NCI-H2196 (cell line): ENCODE results near the gene PLCB1.

Experiments used
- DNase-seq: peaks from one replicate; lab custom pipeline; 2025; ENCODE audit not compliant: unreplicated experiment; lab: John Stamatoyannopoulos, UW

Gene PLCB1

DNA sequence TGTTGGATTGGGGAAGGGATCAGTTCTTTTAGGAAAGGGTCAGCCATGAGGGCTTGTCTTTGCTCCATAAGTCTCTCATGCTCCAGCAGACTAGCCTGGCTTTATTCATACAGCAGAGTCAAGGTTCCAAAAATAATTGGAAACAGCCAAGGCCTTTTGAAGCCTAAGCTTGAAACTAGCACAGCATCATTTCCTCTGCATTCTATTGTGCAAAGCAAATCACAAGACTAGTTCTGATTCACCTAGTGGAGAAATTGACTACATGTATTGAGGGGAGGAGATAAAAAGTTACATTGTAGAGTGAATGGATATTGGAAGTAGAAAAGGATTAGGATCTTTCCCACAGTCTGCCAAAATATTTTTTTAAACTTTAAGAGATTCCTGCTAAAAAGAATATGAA, 777.5 kb downstream of the PLCB1 start:
- DNase-seq, result no peak

DNA sequence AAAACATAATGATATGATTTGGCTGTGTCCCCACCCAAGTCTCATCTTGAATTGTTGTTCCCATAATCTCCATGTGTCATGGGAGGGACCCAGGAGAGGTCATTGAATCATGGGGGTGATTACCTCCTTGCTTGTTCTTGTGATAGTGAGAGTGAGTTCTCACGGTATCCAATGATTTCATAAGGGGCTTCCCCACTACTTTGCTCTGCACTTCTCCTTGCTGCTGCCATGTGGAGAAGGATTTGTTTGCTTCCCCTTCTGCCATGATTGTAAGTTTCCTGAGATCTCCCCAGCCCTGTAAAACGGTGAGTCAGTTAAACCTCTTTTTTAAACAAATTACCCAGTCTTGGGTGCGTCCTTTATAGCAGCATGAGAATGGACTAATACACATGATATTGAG, 780.0 kb downstream of the PLCB1 start:
- DNase-seq, result no peak

DNA sequence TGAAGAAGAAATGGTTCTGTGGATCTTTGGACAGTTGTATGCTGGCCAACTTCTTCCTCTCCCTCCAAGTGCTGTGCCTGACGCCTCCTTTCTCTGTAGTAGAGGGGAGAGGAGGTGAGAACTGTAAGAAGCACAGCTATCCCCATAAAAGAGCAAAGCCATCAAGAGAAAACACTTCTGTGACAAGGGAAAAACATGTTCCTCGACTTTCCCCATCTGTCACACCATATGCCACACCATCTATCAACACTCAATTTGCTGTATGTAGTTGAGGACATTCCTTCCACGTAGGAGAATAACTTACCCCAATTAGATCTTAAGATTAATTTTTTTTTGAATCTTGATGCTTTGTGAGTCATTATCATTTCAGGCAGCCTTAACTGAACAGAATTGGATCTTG, 780.7 kb downstream of the PLCB1 start:
- DNase-seq, result no peak

DNA sequence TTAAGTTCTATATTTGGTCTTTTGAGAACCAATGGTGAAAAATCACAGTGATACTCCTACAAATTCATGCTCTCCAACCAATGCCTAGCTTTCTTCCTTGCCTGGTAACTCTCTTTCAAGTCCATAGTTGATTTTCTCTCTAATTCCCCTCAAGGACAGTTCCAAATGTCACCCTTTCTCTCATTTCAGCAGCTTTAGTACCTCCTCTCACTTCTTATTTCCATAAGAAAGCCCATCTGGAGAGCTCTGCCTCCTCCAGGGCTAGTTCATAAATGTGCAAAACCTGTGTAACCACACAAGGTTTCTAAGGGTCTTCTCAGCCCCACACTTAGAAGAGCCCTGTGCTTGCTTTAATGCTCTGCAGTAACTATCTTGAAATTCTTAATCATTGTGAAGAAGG, 781.4 kb downstream of the PLCB1 start:
- no peak for DNase-seq

DNA sequence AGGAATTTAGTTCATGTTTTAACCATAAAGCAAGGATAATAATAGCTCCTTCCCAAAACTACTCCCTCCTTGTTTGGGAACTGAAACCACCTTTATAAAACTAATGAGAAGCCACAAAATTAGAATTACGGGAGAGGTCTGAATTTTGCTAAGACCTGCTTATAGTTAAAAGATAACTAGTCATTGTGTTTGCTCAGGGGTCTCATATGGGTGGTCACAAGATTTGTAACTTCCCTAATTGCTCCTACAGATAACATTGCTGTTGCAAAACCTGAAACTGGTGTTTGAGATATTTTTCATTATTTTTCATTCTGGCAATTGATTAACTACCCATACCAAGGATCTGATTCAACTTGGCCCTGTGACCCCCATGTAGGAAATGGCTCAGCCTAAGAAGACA, 782.4 kb downstream of the PLCB1 start:
- DNase-seq, result no peak

DNA sequence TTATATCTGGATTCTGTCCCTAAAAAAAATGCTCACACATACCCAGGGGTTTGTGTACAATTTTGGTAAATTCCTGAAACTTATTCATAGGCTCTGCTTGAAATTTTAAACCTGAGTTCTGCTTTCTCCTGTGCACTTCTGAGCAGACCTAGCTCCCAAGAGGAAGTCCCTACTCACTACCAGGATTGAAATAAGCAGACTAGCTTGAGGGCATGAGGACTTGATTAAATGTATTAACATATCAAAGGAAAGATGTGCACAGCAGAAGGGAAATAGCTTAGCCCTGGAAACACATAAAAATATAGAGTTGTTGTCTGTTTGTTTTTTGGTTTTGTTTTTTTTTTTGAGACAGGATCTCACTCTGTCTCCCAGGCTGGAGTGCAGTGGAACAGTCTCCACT, 785.0 kb downstream of the PLCB1 start:
- no peak for DNase-seq

DNA sequence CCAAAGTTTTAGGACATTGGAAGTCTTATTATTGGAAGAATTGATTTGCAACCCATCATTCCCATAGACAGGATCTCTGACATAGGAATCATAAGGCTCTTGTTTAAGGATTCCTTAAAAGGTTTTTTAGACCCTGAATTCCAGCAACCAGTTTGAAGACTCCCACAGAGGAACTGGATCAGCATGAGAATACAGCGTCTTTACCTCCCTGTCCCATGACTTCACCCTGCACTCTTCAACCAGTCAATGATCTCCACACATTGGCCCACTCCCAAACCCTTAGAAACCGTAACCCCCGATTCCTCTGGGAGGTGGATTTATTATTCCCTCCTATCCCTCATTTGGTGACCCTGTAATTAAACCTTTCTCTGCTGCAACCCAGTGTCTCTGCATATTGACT, 786.1 kb downstream of the PLCB1 start:
- DNase-seq, result no peak

DNA sequence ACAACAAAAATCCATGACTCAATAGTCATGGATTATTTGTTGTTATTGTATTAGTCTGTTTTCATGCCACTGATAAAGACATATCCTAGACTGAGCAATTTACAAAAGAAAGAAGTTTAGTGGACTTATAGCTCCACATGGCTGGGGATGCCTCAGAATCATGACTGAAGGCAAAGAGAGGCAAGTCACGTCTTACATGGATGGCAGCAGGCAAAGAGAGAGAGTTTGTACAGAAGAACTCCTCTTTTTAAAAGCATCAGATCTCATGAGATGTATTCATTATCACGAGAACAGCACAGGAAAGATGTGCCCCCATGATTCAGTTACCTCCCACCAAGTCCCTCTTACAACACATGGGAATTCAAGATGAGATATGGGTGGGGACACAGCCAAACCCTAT, 792.5 kb downstream of the PLCB1 start:
- DNase-seq, result no peak

DNA sequence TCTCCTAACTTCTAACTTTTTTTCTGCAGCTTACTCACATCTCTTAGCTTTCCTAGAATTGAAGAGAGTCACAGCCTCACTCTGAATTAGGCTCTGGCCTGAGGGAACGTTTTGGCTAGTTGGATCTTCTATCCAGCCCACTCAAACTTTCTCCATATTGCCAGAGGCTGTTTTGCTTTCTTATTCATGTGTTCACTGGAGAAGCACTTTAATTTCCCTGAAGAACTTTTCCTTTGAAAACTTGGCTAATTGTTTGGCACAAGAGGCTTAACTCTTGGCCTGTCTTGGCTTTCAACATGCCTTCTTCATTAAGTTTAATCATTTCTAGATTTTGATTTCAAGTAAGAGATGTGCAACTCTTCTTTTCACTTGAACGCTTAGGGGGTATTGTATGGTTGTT, 798.7 kb downstream of the PLCB1 start:
- DNase-seq, result no peak

DNA sequence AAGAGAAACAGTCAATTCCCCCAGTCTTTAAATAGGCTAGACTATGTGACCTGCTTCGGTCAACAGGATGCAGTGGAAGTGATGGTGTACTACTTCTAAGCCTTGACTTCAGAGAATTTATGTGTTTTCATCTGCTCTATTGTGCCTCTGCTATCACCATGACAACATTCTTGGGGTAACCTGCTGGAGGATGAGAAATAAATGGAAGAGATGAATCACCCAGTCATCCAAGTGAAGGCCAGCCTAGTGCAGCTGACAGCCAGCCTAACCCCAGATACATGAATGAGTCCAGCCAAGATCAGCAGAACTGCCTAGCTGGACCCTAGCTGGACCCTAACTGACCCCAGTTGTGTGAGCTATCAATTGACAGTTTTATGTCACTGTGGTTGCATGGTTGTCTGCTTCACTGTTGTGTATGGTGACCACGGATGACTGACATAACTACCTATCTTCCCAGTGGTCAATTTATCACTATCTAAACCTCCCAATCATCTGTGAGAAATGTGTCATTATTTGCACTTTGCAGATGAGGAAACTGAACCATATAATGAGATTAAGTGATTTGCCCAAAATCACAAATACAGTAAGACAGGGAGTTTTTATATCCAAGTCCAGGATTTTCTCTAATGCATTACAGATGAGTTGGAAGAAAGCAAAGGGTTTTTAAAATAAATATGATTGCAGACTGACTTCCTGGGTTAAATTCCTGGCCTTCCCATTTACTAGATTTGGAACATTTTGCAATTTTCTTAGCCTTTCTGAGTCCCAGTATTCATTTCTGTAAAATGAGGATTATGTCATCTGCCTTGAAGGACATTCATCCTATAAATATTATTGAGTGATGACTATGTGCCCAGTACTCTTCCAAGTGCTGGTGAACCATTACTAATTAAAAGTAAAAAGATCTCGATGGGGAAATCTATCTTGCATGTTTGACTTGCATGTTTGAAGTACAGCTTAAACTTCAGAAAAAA, 800.4 kb downstream of the PLCB1 start:
- DNase-seq, result no peak

DNA sequence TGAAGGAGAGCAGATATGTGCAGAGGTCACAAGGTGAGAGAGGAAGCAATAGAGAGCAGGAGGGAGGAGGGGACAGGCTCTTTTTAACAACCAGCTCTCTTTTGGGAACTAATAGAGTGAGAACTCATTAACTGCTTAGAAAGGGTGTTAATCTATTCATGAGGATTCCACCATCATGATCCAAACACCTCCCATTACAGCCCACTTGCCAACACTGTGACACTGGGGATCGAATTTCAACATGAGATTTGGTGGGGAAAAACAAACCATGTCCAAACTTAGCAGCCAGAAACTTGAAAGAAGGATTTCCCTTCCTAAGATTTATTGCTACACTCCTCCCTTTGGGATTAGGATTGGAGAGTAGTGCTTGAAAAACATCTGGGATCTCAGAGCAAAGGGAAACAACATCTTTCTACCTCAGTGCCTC, 801.3 kb downstream of the PLCB1 start:
- no peak for DNase-seq

DNA sequence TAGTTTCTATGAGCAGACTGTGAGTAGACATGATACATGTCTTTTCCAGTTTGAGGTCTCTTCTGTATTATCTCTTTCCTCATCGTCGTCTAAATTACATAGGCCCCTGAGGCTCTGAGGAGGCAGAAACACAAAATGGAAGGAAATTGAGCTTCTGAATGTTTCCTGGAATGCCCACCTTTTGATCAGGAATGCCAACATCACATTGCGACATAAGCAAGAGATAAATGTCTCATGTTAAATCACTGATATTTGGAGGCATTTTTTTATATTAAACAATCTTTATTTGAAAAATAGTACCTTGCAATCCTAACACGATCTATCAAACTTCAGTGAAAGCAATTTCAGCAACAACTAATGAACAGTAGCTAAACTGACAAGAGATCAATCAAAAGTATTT, 802.3 kb downstream of the PLCB1 start:
- DNase-seq, result no peak
